HepG2 (cell line): ENCODE measurements around the gene HHIPL1. TPM values are rescaled to one million over a fixed set of nuclear protein-coding genes. Genes with fewer than 3 reads are reported as not detected.

Experiments
- ATAC-seq: fragments of 200-7000 bp; cut with Tn5 transposase; 3 replicates; pipeline ENCODE4 v1.9.1; 2020; ENCODE audit warnings: mild to moderate bottlenecking, moderate library complexity
- BruUV-seq: library from RNA; stranded (reverse); fragments of 400-500 nt; replicated peaks from 2 replicates; lab custom pipeline; 2021; lab: Mats Ljungman, UMichigan
- CTCF ChIA-PET: fragments of 300-600 bp; formaldehyde crosslinking; extraction: SDS; loops from one replicate; lab custom pipeline; 2021; ENCODE audit warnings: low total read pairs, inconsistent platforms, low intra/inter-chr PET ratio; lab: Yijun Ruan, JAX
- POLR2A ChIA-PET: fragments of 350-600 bp; sonication (Branson Sonifier 250); formaldehyde crosslinking; loops from one replicate; lab custom pipeline; 2020; ENCODE audit warnings: antibody characterized with exemption, inconsistent platforms; lab: Yijun Ruan, JAX
- DNase-seq: peaks from one replicate; pipeline ENCODE4 v3.0.0-alpha.2; 2015; ENCODE audit warnings: low spot score
- FAIRE-seq: peaks from 3 replicates; lab custom pipeline; 2011; peaks lifted over from hg19 to GRCh38; lab: Jason Lieb, UNC
- H2AFZ ChIP-seq: one replicate; pipeline ENCODE4 v1.6.1; 2011; ENCODE audit warnings: low read length, inconsistent platforms
- H3K27ac ChIP-seq: fragments of 300-600 bp; 3 replicates; pipeline ENCODE4 v1.8.0; 2011; ENCODE audit warnings: mixed run types, mild to moderate bottlenecking, mixed read lengths, low read length, inconsistent platforms; ENCODE audit not compliant: insufficient read depth; ENCODE audit errors: extremely low read length
- H3K27me3 ChIP-seq, 2 experiments: fragments of 200-600 bp in 1 of 2; 2 replicates in 1 of 2; 3 replicates in 1 of 2; pipeline versions ENCODE4 v1.6.0 to v1.8.0; 2011; ENCODE audit warnings: low read length in 2 of 2, mild to moderate bottlenecking in 2 of 2, moderate library complexity in 2 of 2, inconsistent platforms in 1 of 2; ENCODE audit not compliant: insufficient read depth in 2 of 2, control insufficient read depth in 1 of 2
- H3K36me3 ChIP-seq, 2 experiments: fragments of 200-600 bp in 1 of 2; replicated peaks in 1 of 2; 2 replicates in 1 of 2; 3 replicates in 1 of 2; pipeline versions ENCODE4 v1.5.1 to v1.8.0; 2011; ENCODE audit warnings: low read length in 2 of 2, inconsistent platforms in 1 of 2; ENCODE audit not compliant: insufficient read depth in 2 of 2, control insufficient read depth in 1 of 2
- H3K4me1 ChIP-seq: 2 replicates; pipeline ENCODE4 v1.5.1; 2012; ENCODE audit warnings: low read length, inconsistent platforms; ENCODE audit not compliant: insufficient read depth
- H3K4me2 ChIP-seq: 2 replicates; pipeline ENCODE4 v1.6.0; 2011; ENCODE audit warnings: low read depth, low read length, inconsistent platforms
- H3K4me3 ChIP-seq, 3 experiments: fragments of 200-600 bp in 1 of 3; sonication (generic), shearing (Covaris generic) in 1 of 3; replicated peaks in 1 of 3; 2 replicates each; pipeline ENCODE4 v1.5.1; 2011 to 2016; ENCODE audit warnings: low read length in 3 of 3, inconsistent platforms in 2 of 3, low read depth in 2 of 3, mild to moderate bottlenecking in 2 of 3, control low read depth in 1 of 3, mixed read lengths in 1 of 3; ENCODE audit not compliant: insufficient read depth in 1 of 3
- H3K79me2 ChIP-seq: one replicate; pipeline ENCODE4 v1.6.1; 2011; ENCODE audit warnings: low read length, inconsistent platforms; ENCODE audit not compliant: insufficient read depth
- H3K9ac ChIP-seq: 2 replicates; pipeline ENCODE4 v1.6.0; 2011; ENCODE audit warnings: mild to moderate bottlenecking, low read depth, low read length, inconsistent platforms; ENCODE audit not compliant: insufficient read depth
- H3K9me3 ChIP-seq: 2 replicates; pipeline ENCODE4 v1.5.1; 2012; ENCODE audit warnings: mild to moderate bottlenecking, low read length
- H4K20me1 ChIP-seq: 2 replicates; pipeline ENCODE4 v1.6.0; 2011; ENCODE audit warnings: inconsistent platforms, mild to moderate bottlenecking, low read length, moderate library complexity; ENCODE audit not compliant: insufficient read depth
- TBL1XR1 ChIP-seq: fragments of 150-350 bp; IDR thresholded peaks from 2 replicates; pipeline ENCODE4 v1.6.1; 2014; ENCODE audit warnings: borderline replicate concordance, low read length; ENCODE audit not compliant: partially characterized antibody
- ZNF768 ChIP-seq: sonication (generic); formaldehyde crosslinking; IDR thresholded peaks from 2 replicates; pipeline ENCODE4 v1.4.0; 2020; ENCODE audit warnings: missing genetic modification reagents
- WGBS: methylation state at CpG from one replicate; pipeline ENCODE4 v1.1.6; 2017; ENCODE audit warnings: low lambda C conversion rate; 5-methylcytosine and 5-hydroxymethylcytosine counted together
- in situ Hi-C: cut with HindIII; loops from 2 replicates; pipeline ENCODE4 v1.10.0; 2017; ENCODE audit warnings: low pct_unique_long_range_greater_than_20kb; ENCODE audit not compliant: extremely low pct_ligation_motif_present
- intact Hi-C: fragments of 100-400 bp; cut with micrococcal nuclease; formaldehyde crosslinking; loops from one replicate; pipeline ENCODE4 v1.10.0; 2022; ENCODE audit not compliant: unreplicated experiment
- polyA plus RNA-seq, 8 experiments: library from polyadenylated mRNA; depleted of rRNA in 3 of 8; stranded (reverse) in 7 of 8; unstranded in 1 of 8; fragments of >200 nt; fragmentation: Illumina TruSeq in 4 of 8; extraction: Trizol in 4 of 8; gene quantifications; 2 replicates each; pipeline versions ENCODE4 v1.2.1 to v1.2.3, GENCODE V29; 2011 to 2016; ENCODE audit warnings: low read depth in 4 of 8, missing spikeins in 1 of 8, mixed read lengths in 1 of 8; ENCODE audit not compliant: insufficient read depth in 1 of 8
- total RNA-seq, 5 experiments: library from RNA; depleted of rRNA; stranded (reverse); fragments of >200 nt; fragmentation: Illumina TruSeq; extraction: Trizol; gene quantifications; 2 replicates each; pipeline ENCODE4 v1.2.3, GENCODE V29; 2016; ENCODE audit warnings: low read depth in 1 of 5
- TF ChIP-seq, protein P1 (sequence below): sonication (generic); formaldehyde crosslinking; IDR thresholded peaks from 2 replicates; pipeline ENCODE4 v1.5.1; 2020; ENCODE audit warnings: mild to moderate bottlenecking, missing genetic modification reagents, moderate library complexity

The HHIPL1 gene
- total and polyA plus RNA-seq, 2 of the 13 experiments (the other 11 are each of a cell fraction or from before 2014, with no cell fraction given): not detected

- peaks cover 7 to 45% of the 10 kb centered on the region in 2 experiments; a peak in 3 of 5 replicates for H3K27me3 ChIP-seq
- H3K79me2 ChIP-seq: no peaks in the 10 kb centered on the region
- peak overlapping the region in 1 of 3 experiments; percentile 15; a peak in 1 of 6 replicates for H3K4me3 ChIP-seq
- H3K9me3 ChIP-seq: no peaks in the 10 kb centered on the region
- in situ Hi-C loops: loop anchor here (5.0 kb wide), 1 partner anchor 112 kb away; no protein-coding TSS in a partner anchor
- peak overlapping the region; percentile 56 for H3K4me2 ChIP-seq
- H4K20me1 ChIP-seq: no peaks in the 10 kb centered on the region
- no TSS peak for BruUV-seq
- intact Hi-C loops: no loop called here
- H2AFZ ChIP-seq: no peak overlapping the region
- no peaks in the 10 kb centered on the region for H3K36me3 ChIP-seq
- H3K9ac ChIP-seq: no peak overlapping the region
- DNase-seq (no peak), ATAC-seq (peak; percentile 35), FAIRE-seq (no peak)
- H3K27ac ChIP-seq: no peak overlapping the region
- ChIA-PET POLR2A (interaction anchor here (1.0 kb wide), 1 partner anchor 153 kb away, joined by 4 read pairs; the partner anchor contains the start of genes CCNK and SETD3), CTCF (no interaction called here)
- WGBS: 7% methylated on average over 3 of the region's 10 CpGs
- TF ChIP-seq ZNF768 (CRISPR knock-in tag): 0 out of 2 replicates have a peak, but pooled peaks have one; percentile 42
- TF ChIP-seq, protein P1, sequence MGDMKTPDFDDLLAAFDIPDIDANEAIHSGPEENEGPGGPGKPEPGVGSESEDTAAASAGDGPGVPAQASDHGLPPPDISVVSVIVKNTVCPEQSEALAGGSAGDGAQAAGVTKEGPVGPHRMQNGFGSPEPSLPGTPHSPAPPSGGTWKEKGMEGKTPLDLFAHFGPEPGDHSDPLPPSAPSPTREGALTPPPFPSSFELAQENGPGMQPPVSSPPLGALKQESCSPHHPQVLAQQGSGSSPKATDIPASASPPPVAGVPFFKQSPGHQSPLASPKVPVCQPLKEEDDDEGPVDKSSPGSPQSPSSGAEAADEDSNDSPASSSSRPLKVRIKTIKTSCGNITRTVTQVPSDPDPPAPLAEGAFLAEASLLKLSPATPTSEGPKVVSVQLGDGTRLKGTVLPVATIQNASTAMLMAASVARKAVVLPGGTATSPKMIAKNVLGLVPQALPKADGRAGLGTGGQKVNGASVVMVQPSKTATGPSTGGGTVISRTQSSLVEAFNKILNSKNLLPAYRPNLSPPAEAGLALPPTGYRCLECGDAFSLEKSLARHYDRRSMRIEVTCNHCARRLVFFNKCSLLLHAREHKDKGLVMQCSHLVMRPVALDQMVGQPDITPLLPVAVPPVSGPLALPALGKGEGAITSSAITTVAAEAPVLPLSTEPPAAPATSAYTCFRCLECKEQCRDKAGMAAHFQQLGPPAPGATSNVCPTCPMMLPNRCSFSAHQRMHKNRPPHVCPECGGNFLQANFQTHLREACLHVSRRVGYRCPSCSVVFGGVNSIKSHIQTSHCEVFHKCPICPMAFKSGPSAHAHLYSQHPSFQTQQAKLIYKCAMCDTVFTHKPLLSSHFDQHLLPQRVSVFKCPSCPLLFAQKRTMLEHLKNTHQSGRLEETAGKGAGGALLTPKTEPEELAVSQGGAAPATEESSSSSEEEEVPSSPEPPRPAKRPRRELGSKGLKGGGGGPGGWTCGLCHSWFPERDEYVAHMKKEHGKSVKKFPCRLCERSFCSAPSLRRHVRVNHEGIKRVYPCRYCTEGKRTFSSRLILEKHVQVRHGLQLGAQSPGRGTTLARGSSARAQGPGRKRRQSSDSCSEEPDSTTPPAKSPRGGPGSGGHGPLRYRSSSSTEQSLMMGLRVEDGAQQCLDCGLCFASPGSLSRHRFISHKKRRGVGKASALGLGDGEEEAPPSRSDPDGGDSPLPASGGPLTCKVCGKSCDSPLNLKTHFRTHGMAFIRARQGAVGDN (CRISPR knock-in tag): peak; percentile 42; the same call in 1 of the 2 replicates
- no peak for TF ChIP-seq TBL1XR1
- H3K4me1 ChIP-seq: peaks cover 16% of the 10 kb centered on the region; the same call in 1 of the 2 replicates
Measured at GRCh38 chr14:99633918-99634317, 11.0 kb upstream of the HHIPL1 start.
